ENCODE measurements around the gene LMOD2.

- TF ChIP-seq CTCF (IDR thresholded peaks at IDR 0.05) (no peak), POLR2A (IDR thresholded peaks at IDR 0.05) (no peak)
These were observed 48.2 kb upstream of the LMOD2 start for GRCh38 chr7:123607423-123607975.

Data from esophagus squamous epithelium (tissue), 4 donors.